Hepatocyte (in vitro differentiated cells): ENCODE results near the gene FES. TPM values are rescaled to one million over a fixed set of nuclear protein-coding genes. Genes with fewer than 3 reads are reported as not detected.

Experiments used
- DNase-seq: peaks from one replicate; pipeline ENCODE4 v3.0.0-alpha.2; 2016; ENCODE audit warnings: low spot score
- H2AFZ ChIP-seq: fragments of 200-600 bp; sonication (generic); 2 replicates; pipeline ENCODE4 v1.6.0; 2016; ENCODE audit warnings: antibody characterized with exemption, mild to moderate bottlenecking
- H3K27ac ChIP-seq: fragments of 200-600 bp; sonication (generic); 2 replicates; pipeline ENCODE4 v1.5.1; 2016; ENCODE audit warnings: mild to moderate bottlenecking
- H3K27me3 ChIP-seq: fragments of 200-600 bp; sonication (generic); 2 replicates; pipeline ENCODE4 v1.6.1; 2016
- H3K36me3 ChIP-seq: fragments of 200-600 bp; sonication (generic); replicated peaks from 2 replicates; pipeline ENCODE4 v1.5.1; 2016; ENCODE audit warnings: low read depth; ENCODE audit not compliant: insufficient read depth
- H3K4me1 ChIP-seq: fragments of 200-600 bp; sonication (generic); 2 replicates; pipeline ENCODE4 v1.5.1; 2016; ENCODE audit warnings: mild to moderate bottlenecking, moderate library complexity; ENCODE audit not compliant: insufficient read depth
- H3K4me2 ChIP-seq: fragments of 200-600 bp; sonication (generic); 2 replicates; pipeline ENCODE4 v1.6.0; 2016
- H3K4me3 ChIP-seq: fragments of 200-600 bp; sonication (generic); 2 replicates; pipeline ENCODE4 v1.5.1; 2016; ENCODE audit warnings: mild to moderate bottlenecking
- H3K79me2 ChIP-seq: fragments of 200-600 bp; sonication (generic); 2 replicates; pipeline ENCODE4 v1.6.0; 2017; ENCODE audit warnings: mild to moderate bottlenecking
- H3K9me2 ChIP-seq: fragments of 200-600 bp; sonication (generic); replicated peaks from 2 replicates; pipeline ENCODE4 v1.6.0; 2017; ENCODE audit warnings: mild to moderate bottlenecking; ENCODE audit not compliant: insufficient read depth
- H3K9me3 ChIP-seq: fragments of 200-600 bp; sonication (generic); 2 replicates; pipeline ENCODE4 v1.5.1; 2016; ENCODE audit warnings: low read depth, mild to moderate bottlenecking
- H4K20me1 ChIP-seq: fragments of 200-600 bp; sonication (generic); 2 replicates; pipeline ENCODE4 v1.6.0; 2016; ENCODE audit warnings: mild to moderate bottlenecking; ENCODE audit not compliant: insufficient read depth, poor library complexity, severe bottlenecking
- CTCF ChIP-seq: fragments of 200-600 bp; sonication (generic); IDR thresholded peaks from 2 replicates; pipeline ENCODE4 v1.5.1; 2016; ENCODE audit warnings: antibody characterized with exemption, mild to moderate bottlenecking; ENCODE audit not compliant: poor library complexity
- EZH2 ChIP-seq: fragments of 200-600 bp; sonication (generic); IDR thresholded peaks from 2 replicates; pipeline ENCODE4 v1.6.1; 2016; ENCODE audit warnings: antibody characterized with exemption, mild to moderate bottlenecking, borderline replicate concordance
- EZH2phosphoT487 ChIP-seq: fragments of 200-600 bp; sonication (generic); IDR thresholded peaks from one replicate; pipeline ENCODE4 v1.6.1; 2018; ENCODE audit warnings: antibody characterized with exemption, mild to moderate bottlenecking, low read depth, moderate library complexity; ENCODE audit not compliant: unreplicated experiment, severe bottlenecking
- WGBS: methylation state at CpG from one replicate; pipeline ENCODE4 v1.1.6; 2016; ENCODE audit warnings: low lambda C conversion rate; ENCODE audit errors: missing lambda C conversion rate; 5-methylcytosine and 5-hydroxymethylcytosine counted together
- polyA plus RNA-seq: library from polyadenylated mRNA; unstranded; fragments of >200 nt; fragmentation: Nextera tagmentation; extraction: Ambion mirVana; gene quantifications from 2 replicates; pipeline ENCODE4 v1.2.1, GENCODE V29; 2016
- total RNA-seq: library from RNA; depleted of rRNA; stranded (reverse); fragments of >200 nt; gene quantifications from 2 replicates; pipeline ENCODE4 v1.2.3, GENCODE V29; 2014

The FES gene
- total and polyA plus RNA-seq, 2 experiments from 2014 or later = 7.3 to 13.5 TPM

DNA sequence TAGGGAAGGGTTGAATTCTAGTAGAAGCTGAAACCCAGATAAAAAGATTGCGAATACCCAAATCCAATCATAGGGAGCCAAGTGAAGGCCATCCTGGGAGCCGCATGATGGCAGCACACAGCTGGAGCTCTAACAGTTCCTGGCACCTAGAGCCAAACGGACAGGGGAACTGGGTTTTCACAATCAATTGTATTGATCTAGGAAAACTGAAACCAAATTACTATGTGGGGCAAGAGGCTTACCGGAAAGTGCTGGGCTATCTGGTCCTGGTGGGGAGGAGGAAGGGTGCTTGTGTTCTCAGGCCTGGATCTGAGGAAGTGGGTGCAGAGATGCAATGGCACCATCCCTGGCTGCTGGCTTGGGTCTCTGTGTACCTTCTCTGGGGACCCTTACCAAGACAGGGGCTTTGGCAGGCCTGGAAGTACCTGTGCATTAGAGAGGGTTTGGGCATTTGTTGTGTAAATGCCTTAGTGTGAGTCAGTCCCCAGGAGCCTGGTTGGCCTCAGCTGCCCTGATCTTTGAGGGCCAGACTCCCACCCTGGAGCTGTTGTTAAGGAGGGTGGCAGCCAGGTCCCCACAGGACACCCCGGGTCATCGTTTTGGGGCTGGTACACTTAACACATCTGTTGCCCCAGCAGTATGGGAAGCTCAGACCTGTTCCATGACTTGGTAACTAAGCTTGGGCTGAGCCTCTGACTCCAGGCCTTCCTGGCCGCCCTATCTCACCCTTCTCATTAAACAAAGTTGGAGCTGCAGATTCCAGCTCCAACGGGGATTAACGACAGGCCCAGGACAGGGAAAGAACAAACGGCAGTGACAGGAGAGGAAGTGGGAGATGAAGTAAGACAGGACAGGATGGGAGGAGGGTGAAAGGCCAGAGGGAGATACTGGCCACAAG is 24.8 kb upstream of the FES start:
- Histone ChIP-seq H3K4me1 (peaks cover 5% of the 10 kb centered on the region), H3K4me3 (no peak overlapping the region), H2AFZ (no peak overlapping the region), H3K27me3 (no peaks in the 10 kb centered on the region), H3K79me2 (no peaks in the 10 kb centered on the region), H3K27ac (peak overlapping the region; percentile 60), H4K20me1 (no peaks in the 10 kb centered on the region), H3K4me2 (no peak overlapping the region), H3K9me3 (no peaks in the 10 kb centered on the region), H3K36me3 (no peaks in the 10 kb centered on the region), H3K9me2 (no peaks in the 10 kb centered on the region)
- TF ChIP-seq EZH2 = no peak
- no peak for TF ChIP-seq EZH2phosphoT487
- peak; percentile 4 for TF ChIP-seq CTCF
- 34% methylated on average over 10 of the region's 10 CpGs for WGBS
- no peak for DNase-seq

DNA sequence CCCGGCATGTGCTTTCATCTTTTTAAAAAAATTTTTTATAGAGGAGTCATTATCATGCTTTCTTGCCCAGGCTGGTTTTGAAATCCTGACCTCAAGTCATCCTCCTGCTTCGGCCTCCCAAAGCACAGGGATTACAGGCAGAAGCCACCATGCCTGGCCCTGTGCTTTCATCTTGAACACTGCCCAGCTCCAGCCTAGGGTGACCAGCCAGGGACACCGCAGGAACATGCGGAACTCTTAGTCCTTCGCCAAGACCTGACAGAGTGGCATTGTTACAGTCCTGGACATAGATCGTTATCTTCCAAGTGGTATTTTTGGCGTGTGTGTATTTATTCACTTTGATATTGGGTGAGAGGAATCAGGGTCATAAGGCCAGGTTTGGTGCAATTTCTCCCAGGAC is 23.9 kb upstream of the FES start:
- TF ChIP-seq EZH2phosphoT487 (no peak), CTCF (no peak), EZH2 (no peak)
- Histone ChIP-seq H3K27ac (no peak overlapping the region), H3K4me1 (peaks cover 5% of the 10 kb centered on the region), H3K27me3 (no peaks in the 10 kb centered on the region), H3K36me3 (no peaks in the 10 kb centered on the region), H3K4me2 (no peak overlapping the region), H3K4me3 (no peak overlapping the region), H3K79me2 (no peaks in the 10 kb centered on the region), H2AFZ (no peak overlapping the region), H3K9me2 (no peaks in the 10 kb centered on the region), H4K20me1 (no peaks in the 10 kb centered on the region), H3K9me3 (no peaks in the 10 kb centered on the region)
- WGBS = 80% methylated on average over 7 of the region's 7 CpGs
- no peak for DNase-seq

- no peaks in the 10 kb centered on the region for H3K9me3 ChIP-seq
- no peak overlapping the region for H3K4me3 ChIP-seq
- H3K4me1 ChIP-seq = peaks cover 6% of the 10 kb centered on the region
- H4K20me1 ChIP-seq = no peaks in the 10 kb centered on the region
- no peak overlapping the region for H3K4me2 ChIP-seq
- H3K27ac ChIP-seq = no peak overlapping the region
- H3K27me3 ChIP-seq = no peaks in the 10 kb centered on the region
- H3K36me3 ChIP-seq = no peaks in the 10 kb centered on the region
- DNase-seq = peak; percentile 43
- TF ChIP-seq CTCF (no peak), EZH2 (no peak), EZH2phosphoT487 (no peak)
- WGBS = 74% methylated on average over 14 of the region's 14 CpGs
- H3K79me2 ChIP-seq = no peaks in the 10 kb centered on the region
- H3K9me2 ChIP-seq = no peaks in the 10 kb centered on the region
- H2AFZ ChIP-seq = no peak overlapping the region
Measured at GRCh38 chr15:90860942-90861675, 23.2 kb upstream of the FES start.
